SK-N-SH (cell line): Measurements from ENCODE around the gene C12orf43. TPM values are rescaled to one million over a fixed set of nuclear protein-coding genes. Genes with fewer than 3 reads are reported as not detected.

Experiments used
- CTCF ChIA-PET: fragments of 300-600, 350-600 bp; formaldehyde crosslinking; extraction: SDS; loops from one replicate; lab custom pipeline; 2021; lab: Yijun Ruan, JAX
- POLR2A ChIA-PET: fragments of 350-600 bp; sonication (Branson Sonifier 250); formaldehyde crosslinking; extraction: SDS; loops from one replicate; lab custom pipeline; 2020; ENCODE audit warnings: antibody characterized with exemption, inconsistent platforms; lab: Yijun Ruan, JAX
- DNase-seq: peaks from one replicate; pipeline ENCODE4 v3.0.0; 2012
- H2AFZ ChIP-seq: fragments of 200-600 bp; sonication (generic); 2 replicates; pipeline ENCODE4 v1.8.1; 2016; ENCODE audit warnings: antibody characterized with exemption, mild to moderate bottlenecking, low read depth
- H3F3A ChIP-seq: fragments of 200-600 bp; sonication (generic); replicated peaks from 2 replicates; pipeline ENCODE3; 2016; ENCODE audit warnings: antibody characterized with exemption, mild to moderate bottlenecking; ENCODE audit not compliant: insufficient read depth
- H3K27ac ChIP-seq, 2 experiments: fragments of 200-500 bp in 1 of 2; fragments of 200-600 bp in 1 of 2; sonication (Bioruptor generic) in 1 of 2; sonication (generic), shearing (Covaris generic) in 1 of 2; 2 replicates each; pipeline versions ENCODE4 v1.5.1 to v1.6.1; 2014 to 2016; ENCODE audit warnings: low read depth in 2 of 2, inconsistent platforms in 1 of 2, low read length in 1 of 2, mild to moderate bottlenecking in 1 of 2, mixed read lengths in 1 of 2
- H3K27me3 ChIP-seq: fragments of 200-600 bp; sonication (generic), shearing (Covaris generic); 2 replicates; pipeline ENCODE4 v1.6.1; 2016; ENCODE audit warnings: mixed run types; ENCODE audit not compliant: insufficient read depth
- H3K36me3 ChIP-seq, 2 experiments: fragments of 200-500 bp in 1 of 2; fragments of 200-600 bp in 1 of 2; sonication (Bioruptor generic) in 1 of 2; sonication (generic) in 1 of 2; replicated peaks in 1 of 2; 2 replicates each; pipeline versions ENCODE3 to v1.5.1; 2014 to 2016; ENCODE audit warnings: low read length in 1 of 2, mild to moderate bottlenecking in 1 of 2; ENCODE audit not compliant: insufficient read depth in 2 of 2, control insufficient read depth in 1 of 2
- H3K4me1 ChIP-seq, 2 experiments: fragments of 200-500 bp in 1 of 2; fragments of 200-600 bp in 1 of 2; sonication (Bioruptor generic) in 1 of 2; sonication (generic), shearing (Covaris generic) in 1 of 2; 2 replicates each; pipeline versions ENCODE4 v1.5.1 to v1.6.1; 2014 to 2016; ENCODE audit warnings: low read depth in 1 of 2, low read length in 1 of 2, mixed run types in 1 of 2; ENCODE audit not compliant: insufficient read depth in 2 of 2, control insufficient read depth in 1 of 2
- H3K4me2 ChIP-seq: fragments of 200-600 bp; sonication (generic), shearing (Covaris generic); 2 replicates; pipeline ENCODE4 v1.6.1; 2017; ENCODE audit warnings: mixed run types
- H3K4me3 ChIP-seq, 2 experiments: fragments of 200-500 bp in 1 of 2; fragments of 200-600 bp in 1 of 2; sonication (Bioruptor generic) in 1 of 2; sonication (generic), shearing (Covaris generic) in 1 of 2; 2 replicates each; pipeline versions ENCODE4 v1.5.1 to v1.8.1; 2014 to 2016; ENCODE audit warnings: low read depth in 2 of 2, inconsistent platforms in 1 of 2, low read length in 1 of 2, mild to moderate bottlenecking in 1 of 2, mixed read lengths in 1 of 2, moderate library complexity in 1 of 2
- H3K79me2 ChIP-seq: fragments of 200-600 bp; sonication (generic); 2 replicates; pipeline ENCODE4 v1.8.1; 2017; ENCODE audit warnings: mild to moderate bottlenecking; ENCODE audit not compliant: insufficient read depth
- H3K9ac ChIP-seq: fragments of 200-600 bp; sonication (generic); 2 replicates; pipeline ENCODE4 v1.6.1; 2017; ENCODE audit warnings: mixed run types
- H3K9me2 ChIP-seq: fragments of 200-600 bp; sonication (generic); 2 replicates; pipeline ENCODE4 v1.6.1; 2017; ENCODE audit warnings: mixed run types
- H3K9me3 ChIP-seq: fragments of 200-600 bp; sonication (generic); 2 replicates; pipeline ENCODE4 v1.6.1; 2017; ENCODE audit warnings: mixed run types, mild to moderate bottlenecking, moderate library complexity
- H4K20me1 ChIP-seq: fragments of 200-600 bp; sonication (generic); 2 replicates; pipeline ENCODE4 v1.6.1; 2017; ENCODE audit warnings: mild to moderate bottlenecking, mixed run types; ENCODE audit not compliant: insufficient read depth
- CTCF ChIP-seq: fragments of 200-600 bp; sonication (generic); IDR thresholded peaks from 2 replicates; pipeline ENCODE4 v1.6.1; 2017; ENCODE audit warnings: antibody characterized with exemption, mild to moderate bottlenecking, moderate library complexity
- ELF1 ChIP-seq: IDR thresholded peaks from 2 replicates; pipeline ENCODE4 v1.4.0; 2012
- FOSL2 ChIP-seq: IDR thresholded peaks from 2 replicates; pipeline ENCODE4 v1.4.0; 2012; ENCODE audit warnings: low read depth, mild to moderate bottlenecking, moderate library complexity, borderline replicate concordance
- GABPA ChIP-seq: IDR thresholded peaks from 2 replicates; pipeline ENCODE4 v1.4.0; 2012; ENCODE audit warnings: low read depth, mild to moderate bottlenecking
- GATA2 ChIP-seq: sonication (generic); formaldehyde crosslinking; IDR thresholded peaks from 2 replicates; pipeline ENCODE4 v1.5.0; 2020; ENCODE audit warnings: mild to moderate bottlenecking, missing genetic modification reagents
- MAX ChIP-seq: IDR thresholded peaks from 2 replicates; pipeline ENCODE4 v1.4.0; 2012; ENCODE audit warnings: low read depth
- MEF2A ChIP-seq: IDR thresholded peaks from 2 replicates; pipeline ENCODE4 v1.4.0; 2012; ENCODE audit warnings: low read depth, borderline replicate concordance
- NRF1 ChIP-seq: IDR thresholded peaks from 2 replicates; pipeline ENCODE4 v1.6.1; 2012; ENCODE audit warnings: low read depth, mild to moderate bottlenecking, low read length
- PBX3 ChIP-seq: IDR thresholded peaks from 2 replicates; pipeline ENCODE4; 2012
- POLR2AphosphoS5 ChIP-seq: IDR thresholded peaks from 2 replicates; pipeline ENCODE4 v1.6.1; 2012; ENCODE audit warnings: low read depth, low read length
- RCOR1 ChIP-seq: fragments of 150-350 bp; IDR thresholded peaks from 2 replicates; pipeline ENCODE4 v1.6.1; 2017; ENCODE audit warnings: antibody characterized with exemption, low read length
- RFX5 ChIP-seq: IDR thresholded peaks from 2 replicates; pipeline ENCODE4 v1.6.1; 2012; ENCODE audit warnings: mild to moderate bottlenecking, improper control_type of control experiment, low read length
- SMC3 ChIP-seq: IDR thresholded peaks from 2 replicates; pipeline ENCODE4 v1.6.1; 2012; ENCODE audit warnings: low read depth, low read length, improper control_type of control experiment
- TEAD4 ChIP-seq: IDR thresholded peaks from 2 replicates; pipeline ENCODE4 v1.4.0; 2012; ENCODE audit warnings: mild to moderate bottlenecking, borderline replicate concordance; ENCODE audit not compliant: insufficient read depth
- WGBS: methylation state at CpG from one replicate; pipeline ENCODE4 v1.1.6; 2017; ENCODE audit warnings: low lambda C conversion rate; 5-methylcytosine and 5-hydroxymethylcytosine counted together
- polyA plus RNA-seq, 3 experiments: library from polyadenylated mRNA; depleted of rRNA; stranded (reverse); fragments of >200 nt; gene quantifications; 2 replicates each; pipeline ENCODE4 v1.2.3, GENCODE V29; 2012

Gene C12orf43
- polyA plus RNA-seq, 1 of the 3 experiments (the other 2 are of a cell fraction), result 13.9 TPM

GRCh38 chr12:120972870-120973543, 43.3 kb downstream of the C12orf43 start:
- DNase-seq, result no peak
- TF ChIP-seq MAX, result no peak
- no peak for TF ChIP-seq GABPA
- no peak for TF ChIP-seq RFX5
- no peak for TF ChIP-seq RCOR1
- TF ChIP-seq ELF1, result no peak
- TF ChIP-seq SMC3, result no peak
- no peak for TF ChIP-seq MEF2A
- TF ChIP-seq PBX3, result no peak
- no peak for TF ChIP-seq GATA2 (CRISPR knock-in tag)
- TF ChIP-seq TEAD4, result no peak
- no peak for TF ChIP-seq POLR2AphosphoS5
- TF ChIP-seq FOSL2, result no peak
- no peak for TF ChIP-seq CTCF
- no peak for TF ChIP-seq NRF1
- Histone ChIP-seq H3K27me3 (no peaks in the 10 kb centered on the region), H4K20me1 (no peaks in the 10 kb centered on the region), H3K9me3 (no peaks in the 10 kb centered on the region), H3K9me2 (no peaks in the 10 kb centered on the region), H3K36me3 (no peaks in the 10 kb centered on the region), H3K27ac (no peak overlapping the region), H3K9ac (no peak overlapping the region), H3F3A (no peaks in the 10 kb centered on the region), H3K4me1 (peaks cover 0 to 2% of the 10 kb centered on the region in 2 experiments; a peak in 1 of 4 replicates), H2AFZ (no peak overlapping the region), H3K4me3 (no peak overlapping the region), H3K79me2 (no peaks in the 10 kb centered on the region), H3K4me2 (no peak overlapping the region)
- WGBS, result 51% methylated on average over 8 of the region's 10 CpGs
- POLR2A ChIA-PET, result no interaction called here
- CTCF ChIA-PET, result interaction anchor here (1.0 to 5.2 kb wide), 13 partner anchors 7 to 396 kb away, joined by 3 to 101 read pairs (median 13); partner anchors contain the start of genes C12orf43, CABP1, MLEC and POP5
